ENCODE results near the gene FABP7. TPM values are rescaled to one million over a fixed set of nuclear protein-coding genes. Genes with fewer than 3 reads are reported as not detected.

FABP7 gene
- total RNA-seq, 1 experiment from 2014 or later, result not detected

Small RNAs within 50 kb of the gene (small RNA-seq; reads per million reads assigned to genes)
- gene RN7SL564P, result not detected

Other genes with a start within 250 kb of the FABP7 start
- 0.23 and 1.3 TPM in 2 replicates for gene PKIB, start 169.3 kb upstream of the FABP7 start, total RNA-seq (2014; rRNA removed; shearing (Covaris generic))
- 6.1 and 8.4 TPM in 2 replicates for gene SMPDL3A, start 9.5 kb downstream of the FABP7 start, total RNA-seq (2014; rRNA removed; shearing (Covaris generic))
- not detected in 2 replicates for gene CLVS2, start 216.5 kb downstream of the FABP7 start, total RNA-seq (2014; rRNA removed; shearing (Covaris generic))

Data from HT1080 (cell line).